Stomach (tissue), 9 donors: Measurements from ENCODE around the gene RAB2B. TPM values are rescaled to one million over a fixed set of nuclear protein-coding genes. Genes with fewer than 3 reads are reported as not detected.

Experiments
- DNase-seq, 2 donors: peaks; one replicate each; pipeline versions ENCODE4 v3.0.0 to v3.0.0-alpha.2; 2013 to 2019
- H3K27ac ChIP-seq, 5 donors: fragments of 200-600 bp in 4 of 5; sonication (generic) in 4 of 5; one replicate each; pipeline ENCODE4 v1.5.1; 2013 to 2019; ENCODE audit warnings: mild to moderate bottlenecking in 1 of 5, moderate library complexity in 1 of 5
- H3K27me3 ChIP-seq, 3 donors: fragments of 200-600 bp; sonication (generic); one replicate each; pipeline ENCODE4 v1.5.1; 2017 to 2019; ENCODE audit warnings: mixed run types in 1 of 3
- H3K36me3 ChIP-seq, 4 donors: fragments of 200-600 bp; sonication (generic); 1 replicate in 3 of 4; 2 replicates in 1 of 4; pipeline ENCODE4 v1.5.1; 2016 to 2019
- H3K4me1 ChIP-seq, 4 donors: fragments of 200-600 bp; sonication (generic); one replicate each; pipeline ENCODE4 v1.5.1; 2016 to 2019
- H3K4me3 ChIP-seq, 4 donors: fragments of 200-600 bp; sonication (generic) in 3 of 4; one replicate each; pipeline ENCODE4 v1.5.1; 2016 to 2019; ENCODE audit warnings: mild to moderate bottlenecking in 1 of 4
- H3K9me3 ChIP-seq, 4 donors: fragments of 200-600 bp; sonication (generic); one replicate each; pipeline ENCODE4 v1.5.1; 2016 to 2019
- CTCF ChIP-seq, 7 experiments: fragments of 450-650 bp in 4 of 7; fragments of 200-600 bp in 3 of 7; sonication (generic) in 3 of 7; IDR thresholded peaks; one replicate each; pipeline ENCODE4 v1.5.1; 2016 to 2019; ENCODE audit warnings: antibody characterized with exemption in 7 of 7, control low read depth in 2 of 7, mild to moderate bottlenecking in 1 of 7
- EP300 ChIP-seq: sonication (generic); formaldehyde crosslinking; IDR thresholded peaks from one replicate; pipeline ENCODE4 v1.6.1; 2017; ENCODE audit warnings: antibody characterized with exemption
- POLR2A ChIP-seq, 4 donors: fragments of 450-650 bp; IDR thresholded peaks; one replicate each; pipeline ENCODE4 v1.6.1; 2016; ENCODE audit warnings: antibody characterized with exemption in 4 of 4, control low read depth in 2 of 4, mild to moderate bottlenecking in 1 of 4, moderate library complexity in 1 of 4
- POLR2AphosphoS5 ChIP-seq, 3 donors: sonication (generic); formaldehyde crosslinking; IDR thresholded peaks; one replicate each; pipeline ENCODE4 v1.6.1; 2016; ENCODE audit warnings: antibody characterized with exemption in 3 of 3
- WGBS, 5 donors: extraction: QIAGEN DNeasy Blood & Tissue Kit in 3 of 5; methylation state at CpG; one replicate each; pipeline versions ENCODE4 v1.1.5 to v1.1.7; 2013 to 2018; 5-methylcytosine and 5-hydroxymethylcytosine counted together
- intact Hi-C: fragments of 100-400 bp; cut with DNase I; formaldehyde crosslinking; loops from one replicate; pipeline ENCODE4 v1.15.1; 2023; ENCODE audit warnings: low total_unique reads
- polyA plus RNA-seq, 3 donors: library from polyadenylated mRNA; stranded (reverse); fragments of 200-250 nt; gene quantifications; one replicate each; pipeline ENCODE4 v1.2.3, GENCODE V29; 2013
- total RNA-seq, 5 donors: library from RNA; depleted of rRNA; stranded (reverse); fragments of >200 nt; gene quantifications; one replicate each; pipeline versions ENCODE4 v1.1.0 to v1.2.3, GENCODE V29; 2014 to 2016
- donor health status: healthy with polysubstance abuse.
- donor health status: Bipolar disorder and iron deficiency.
- donor health status: healthy.

The RAB2B gene
- total and polyA plus RNA-seq, 8 donors = 6.1 to 38.6 (median 15.2) TPM

DNA sequence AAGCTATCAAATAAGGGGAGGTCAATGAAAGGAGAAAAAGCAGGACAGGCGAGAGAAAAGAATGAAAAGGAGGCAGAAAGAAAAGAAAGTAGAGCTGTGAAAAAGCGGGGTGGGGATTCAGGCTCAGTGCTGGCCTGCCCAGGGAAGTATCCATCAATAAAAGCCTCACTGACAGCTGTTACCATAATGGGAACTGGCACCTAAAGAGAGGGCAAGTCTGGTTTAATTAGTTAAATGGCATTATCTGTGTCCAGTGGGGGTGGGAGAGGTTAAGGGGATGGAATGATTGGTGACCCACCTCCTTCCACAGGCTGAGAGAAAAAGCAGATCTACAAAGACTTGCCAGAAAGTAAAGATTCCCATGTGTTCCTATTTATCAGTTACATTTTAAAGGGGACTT lies 42.0 kb upstream of the RAB2B start:
- DNase-seq = no peak
- TF ChIP-seq POLR2A (IDR thresholded peaks at IDR 0.05) (no peak), POLR2AphosphoS5 (IDR thresholded peaks at IDR 0.05) (no peak), EP300 (no peak), CTCF (IDR thresholded peaks at IDR 0.05) (no peak)
- Histone ChIP-seq H3K4me1 (no peaks in the 10 kb centered on the region), H3K36me3 (peaks cover 0 to 14% (median 0%) of the 10 kb centered on the region in 4 donors), H3K27me3 (no peaks in the 10 kb centered on the region), H3K9me3 (no peaks in the 10 kb centered on the region), H3K4me3 (no peak overlapping the region), H3K27ac (no peak overlapping the region)
- intact Hi-C loops = no loop called here
- WGBS, 5 donors = 73 to 84% (median 83%) methylated on average over 2 of the region's 2 CpGs

GRCh38 chr14:21514341-21514740 lies 37.6 kb upstream of the RAB2B start:
- TF ChIP-seq EP300 (no peak), POLR2AphosphoS5 (IDR thresholded peaks at IDR 0.05) (no peak), POLR2A (IDR thresholded peaks at IDR 0.05) (no peak), CTCF (IDR thresholded peaks at IDR 0.05) (no peak)
- Histone ChIP-seq H3K9me3 (no peaks in the 10 kb centered on the region), H3K27ac (no peak overlapping the region), H3K27me3 (no peaks in the 10 kb centered on the region), H3K36me3 (peaks cover 0 to under 1% (median 0%) of the 10 kb centered on the region in 4 donors), H3K4me3 (no peak overlapping the region), H3K4me1 (peaks cover 9 to 21% (median 17%) of the 10 kb centered on the region in 4 donors)
- 87 to 100% (median 89%) methylated on average over 1 of the region's 1 CpG for WGBS, 5 donors
- intact Hi-C loops = no loop called here
- DNase-seq = no peak

- H3K4me1 ChIP-seq = peaks cover 12 to 39% (median 28%) of the 10 kb centered on the region in 4 donors
- H3K27ac ChIP-seq = peak within 1 kb of the TSS; percentile 77 to 91 (median 89)
- peak within 1 kb of the TSS; percentile 88 to 90 (median 88) for H3K4me3 ChIP-seq
- TF ChIP-seq EP300 = no peak
- no peak for TF ChIP-seq CTCF (IDR thresholded peaks at IDR 0.05)
- TF ChIP-seq POLR2AphosphoS5 (IDR thresholded peaks at IDR 0.05) = peak; percentile 31 to 94 (median 76)
- no peak for TF ChIP-seq POLR2A (IDR thresholded peaks at IDR 0.05)
- H3K9me3 ChIP-seq = no peaks in the 10 kb centered on the region
- intact Hi-C loops = no loop called here
- WGBS, 5 donors = 0% methylated on average over 35 to 53 of the region's 53 CpGs
- peak; percentile 98 to 99 for DNase-seq
- peaks cover 4 to 21% (median 18%) of the 10 kb centered on the region in 4 donors for H3K36me3 ChIP-seq
- no peaks in the 10 kb centered on the region for H3K27me3 ChIP-seq
Measured at GRCh38 chr14:21510735-21511657, 34.2 kb upstream of the RAB2B start, which contains the start of gene METTL3. Gene METTL3 (minus strand): TSS chr14:21511340. CDS start chr14:21511223, 117 bp downstream.

DNA sequence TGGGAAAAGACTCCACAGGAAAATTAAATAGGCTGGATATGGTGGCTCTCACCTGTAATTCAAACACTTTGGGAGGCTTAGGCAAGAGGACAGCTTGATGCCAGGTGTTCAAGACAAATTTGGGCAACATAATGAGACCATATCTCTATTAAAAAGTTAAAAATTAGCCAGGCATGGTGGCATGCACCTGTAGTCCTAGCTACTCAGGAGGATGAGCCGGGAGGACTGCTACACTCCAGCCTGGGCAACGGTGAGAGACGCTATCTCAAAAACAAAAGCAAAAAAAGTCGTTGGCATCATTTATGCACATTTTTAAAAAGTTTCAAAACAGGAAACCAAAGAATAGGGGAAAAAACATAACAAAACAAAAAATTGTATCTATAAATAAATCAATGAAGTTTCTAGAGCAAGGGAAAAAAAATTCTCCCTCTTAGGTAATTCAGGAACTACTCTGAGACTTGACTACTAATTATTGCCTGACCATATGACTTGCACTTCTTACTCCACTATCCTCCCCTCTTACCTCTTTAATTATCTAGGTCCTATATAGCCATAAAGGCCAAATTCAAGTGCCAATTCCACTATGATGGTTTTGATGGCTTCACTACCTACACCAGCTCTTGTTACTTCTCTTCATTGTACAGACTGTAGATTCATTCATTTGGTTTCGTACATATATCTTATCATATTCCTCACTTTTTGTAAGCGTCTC lies 32.8 kb upstream of the RAB2B start:
- TF ChIP-seq CTCF (IDR thresholded peaks at IDR 0.05) (no peak), POLR2A (IDR thresholded peaks at IDR 0.05) (no peak), EP300 (no peak), POLR2AphosphoS5 (IDR thresholded peaks at IDR 0.05) (no peak)
- WGBS, 5 donors = 69 to 80% (median 75%) methylated on average over 6 of the region's 6 CpGs
- DNase-seq = no peak
- Histone ChIP-seq H3K9me3 (no peaks in the 10 kb centered on the region), H3K4me1 (peaks cover 12 to 53% (median 34%) of the 10 kb centered on the region in 4 donors), H3K4me3 (peak overlapping the region; percentile 88 to 90 (median 88)), H3K27me3 (no peaks in the 10 kb centered on the region), H3K36me3 (peaks cover 4 to 21% (median 18%) of the 10 kb centered on the region in 4 donors), H3K27ac (no peak overlapping the region)
- intact Hi-C loops = no loop called here
